ENCODE results near the gene RNF14.

The RNF14 gene

GRCh38 chr5:141976176-141976575, 7.3 kb downstream of the RNF14 start:
- Histone ChIP-seq H3K36me3 (ENCODE audit: insufficient read depth, low read length) (peaks cover 89% of the 10 kb centered on the region), H3K27ac (ENCODE audit: low read depth, low read length, poor library complexity, severe bottlenecking) (no peak overlapping the region), H2AFZ (ENCODE audit: low read length) (no peak overlapping the region), H3K4me3 (ENCODE audit: low read depth, low read length, poor library complexity, severe bottlenecking) (no peak overlapping the region), H3K4me1 (ENCODE audit: insufficient read depth, low read length, severe bottlenecking) (no peaks in the 10 kb centered on the region), H3K9me2 (ENCODE audit: low read depth, low read length) (no peaks in the 10 kb centered on the region), H4K20me1 (ENCODE audit: insufficient read depth, low read length) (no peaks in the 10 kb centered on the region), H3K9ac (ENCODE audit: low read length) (no peak overlapping the region), H3K79me2 (ENCODE audit: insufficient read depth, low read length) (no peaks in the 10 kb centered on the region), H3K9me3 (ENCODE audit: low read length) (no peaks in the 10 kb centered on the region), H3K27me3 (ENCODE audit: insufficient read depth, low read length) (no peaks in the 10 kb centered on the region), H3F3A (ENCODE audit: insufficient read depth, low read length) (no peaks in the 10 kb centered on the region; the same call in 1 of the 2 replicates), H3K4me2 (ENCODE audit: low read length) (no peak overlapping the region)
- TF ChIP-seq, protein P1, sequence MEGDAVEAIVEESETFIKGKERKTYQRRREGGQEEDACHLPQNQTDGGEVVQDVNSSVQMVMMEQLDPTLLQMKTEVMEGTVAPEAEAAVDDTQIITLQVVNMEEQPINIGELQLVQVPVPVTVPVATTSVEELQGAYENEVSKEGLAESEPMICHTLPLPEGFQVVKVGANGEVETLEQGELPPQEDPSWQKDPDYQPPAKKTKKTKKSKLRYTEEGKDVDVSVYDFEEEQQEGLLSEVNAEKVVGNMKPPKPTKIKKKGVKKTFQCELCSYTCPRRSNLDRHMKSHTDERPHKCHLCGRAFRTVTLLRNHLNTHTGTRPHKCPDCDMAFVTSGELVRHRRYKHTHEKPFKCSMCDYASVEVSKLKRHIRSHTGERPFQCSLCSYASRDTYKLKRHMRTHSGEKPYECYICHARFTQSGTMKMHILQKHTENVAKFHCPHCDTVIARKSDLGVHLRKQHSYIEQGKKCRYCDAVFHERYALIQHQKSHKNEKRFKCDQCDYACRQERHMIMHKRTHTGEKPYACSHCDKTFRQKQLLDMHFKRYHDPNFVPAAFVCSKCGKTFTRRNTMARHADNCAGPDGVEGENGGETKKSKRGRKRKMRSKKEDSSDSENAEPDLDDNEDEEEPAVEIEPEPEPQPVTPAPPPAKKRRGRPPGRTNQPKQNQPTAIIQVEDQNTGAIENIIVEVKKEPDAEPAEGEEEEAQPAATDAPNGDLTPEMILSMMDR (IDR thresholded peaks at IDR 0.05; ENCODE audit: low read length): no peak
- TF ChIP-seq EZH2 (IDR thresholded peaks at IDR 0.05; ENCODE audit: borderline replicate concordance, low read length): no peak

DNA sequence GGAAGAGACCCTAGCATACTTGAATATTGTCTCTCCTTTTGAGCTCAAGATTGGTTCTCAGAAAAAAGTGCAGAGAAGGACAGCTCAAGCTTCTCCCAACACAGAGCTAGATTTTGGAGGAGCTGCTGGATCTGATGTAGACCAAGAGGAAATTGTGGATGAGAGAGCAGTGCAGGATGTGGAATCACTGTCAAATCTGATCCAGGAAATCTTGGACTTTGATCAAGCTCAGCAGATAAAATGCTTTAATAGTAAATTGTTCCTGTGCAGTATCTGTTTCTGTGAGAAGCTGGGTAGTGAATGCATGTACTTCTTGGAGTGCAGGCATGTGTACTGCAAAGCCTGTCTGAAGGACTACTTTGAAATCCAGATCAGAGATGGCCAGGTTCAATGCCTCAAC, 9.5 kb downstream of the RNF14 start:
- H4K20me1 ChIP-seq (ENCODE audit: insufficient read depth, low read length): no peaks in the 10 kb centered on the region
- no peak for TF ChIP-seq EZH2 (IDR thresholded peaks at IDR 0.05; ENCODE audit: borderline replicate concordance, low read length)
- TF ChIP-seq, protein P1 (IDR thresholded peaks at IDR 0.05; ENCODE audit: low read length): no peak

GRCh38 chr5:141982626-141983025, 13.7 kb downstream of the RNF14 start:
- Histone ChIP-seq H3K9ac (ENCODE audit: low read length) (no peak overlapping the region), H3K4me1 (ENCODE audit: insufficient read depth, low read length, severe bottlenecking) (no peaks in the 10 kb centered on the region), H3K9me3 (ENCODE audit: low read length) (no peaks in the 10 kb centered on the region), H3K4me3 (ENCODE audit: low read depth, low read length, poor library complexity, severe bottlenecking) (no peak overlapping the region), H3K9me2 (ENCODE audit: low read depth, low read length) (no peaks in the 10 kb centered on the region), H3K4me2 (ENCODE audit: low read length) (no peak overlapping the region), H4K20me1 (ENCODE audit: insufficient read depth, low read length) (no peaks in the 10 kb centered on the region), H3K79me2 (ENCODE audit: insufficient read depth, low read length) (no peaks in the 10 kb centered on the region), H3K27me3 (ENCODE audit: insufficient read depth, low read length) (no peaks in the 10 kb centered on the region), H2AFZ (ENCODE audit: low read length) (no peak overlapping the region), H3K36me3 (ENCODE audit: insufficient read depth, low read length) (peaks cover 93% of the 10 kb centered on the region), H3K27ac (ENCODE audit: low read depth, low read length, poor library complexity, severe bottlenecking) (no peak overlapping the region), H3F3A (ENCODE audit: insufficient read depth, low read length) (no peaks in the 10 kb centered on the region)
- TF ChIP-seq, protein P1 (IDR thresholded peaks at IDR 0.05; ENCODE audit: low read length): no peak
- TF ChIP-seq EZH2 (IDR thresholded peaks at IDR 0.05; ENCODE audit: borderline replicate concordance, low read length): no peak

More for the DNA sequence above, 9.5 kb downstream of the RNF14 start:
- Histone ChIP-seq H3K4me3 (ENCODE audit: low read depth, low read length, poor library complexity, severe bottlenecking) (no peak overlapping the region), H3K79me2 (ENCODE audit: insufficient read depth, low read length) (no peaks in the 10 kb centered on the region), H2AFZ (ENCODE audit: low read length) (no peak overlapping the region), H3F3A (ENCODE audit: insufficient read depth, low read length) (no peaks in the 10 kb centered on the region; the same call in 1 of the 2 replicates), H3K27me3 (ENCODE audit: insufficient read depth, low read length) (no peaks in the 10 kb centered on the region), H3K9me2 (ENCODE audit: low read depth, low read length) (no peaks in the 10 kb centered on the region), H3K4me1 (ENCODE audit: insufficient read depth, low read length, severe bottlenecking) (no peaks in the 10 kb centered on the region), H3K9ac (ENCODE audit: low read length) (no peak overlapping the region), H3K27ac (ENCODE audit: low read depth, low read length, poor library complexity, severe bottlenecking) (no peak overlapping the region), H3K4me2 (ENCODE audit: low read length) (no peak overlapping the region), H3K9me3 (ENCODE audit: low read length) (no peaks in the 10 kb centered on the region), H3K36me3 (ENCODE audit: insufficient read depth, low read length) (peaks cover 94% of the 10 kb centered on the region)

Measured in OCI-LY1 (cell line).